ENCODE results near the gene EPB41L1.

GRCh38 chr20:36116807-36117441, 37.6 kb upstream of the EPB41L1 start:
- no peak for TF ChIP-seq CTCF (IDR thresholded peaks at IDR 0.05; ENCODE audit: insufficient read depth, low read length)
- TF ChIP-seq GABPA (IDR thresholded peaks at IDR 0.05; ENCODE audit: low read depth) = no peak
- TF ChIP-seq POLR2AphosphoS5 (IDR thresholded peaks at IDR 0.05; ENCODE audit: low read depth) = no peak
- no peak for TF ChIP-seq REST (IDR thresholded peaks at IDR 0.05; ENCODE audit: insufficient replicate concordance, low read depth)
- no peak for TF ChIP-seq SPI1 (IDR thresholded peaks at IDR 0.05; ENCODE audit: borderline replicate concordance, low read depth)

All from HL-60 (cell line).